Stimulated activated CD8-positive, alpha-beta memory T cell treated with anti-CD3 and anti-CD28 coated beads, Interleukin-12 subunit alpha, Interleukin-12 subunit beta, amount 100 ng/mL, for 4 hours (primary cell): ENCODE results near the gene SRF.
"Not testable (repeated sequence)": the region's sequence is repeated elsewhere in the genome, so short reads cannot be mapped to it uniquely, and the experiment has no call there.

Experiments used
- DNase-seq: peaks from one replicate; pipeline ENCODE4 v3.0.0-alpha.2; 2020; ENCODE audit warnings: low read depth

Gene SRF

GRCh38 chr6:43170931-43171706, at the start of gene SRF:
Gene SRF (plus strand): TSS chr6:43171269. CDS start chr6:43171657, 388 bp downstream.
- peak; percentile 95 for DNase-seq

GRCh38 chr6:43122146-43122545, 48.9 kb upstream of the SRF start:
- no peak for DNase-seq

- DNase-seq: no peak
Measured at GRCh38 chr6:43123461-43124314, 47.4 kb upstream of the SRF start.

GRCh38 chr6:43124481-43124880, 46.6 kb upstream of the SRF start:
- DNase-seq: no peak

GRCh38 chr6:43125119-43125518, 46.0 kb upstream of the SRF start:
- no peak for DNase-seq

- DNase-seq: no peak
Measured at GRCh38 chr6:43125555-43125954, 45.5 kb upstream of the SRF start.

- DNase-seq: no peak
Measured at GRCh38 chr6:43127180-43127579, 43.9 kb upstream of the SRF start.

- no peak for DNase-seq
Measured at GRCh38 chr6:43127877-43128276, 43.2 kb upstream of the SRF start.

GRCh38 chr6:43128926-43129325, 42.1 kb upstream of the SRF start:
- DNase-seq: no peak

GRCh38 chr6:43129434-43130194, 41.5 kb upstream of the SRF start:
- no peak for DNase-seq

GRCh38 chr6:43130429-43130828, 40.6 kb upstream of the SRF start:
- DNase-seq: no peak

- not testable (repeated sequence) for DNase-seq
Measured at GRCh38 chr6:43131379-43131778, 39.7 kb upstream of the SRF start.

GRCh38 chr6:43138267-43138666, 32.8 kb upstream of the SRF start:
- DNase-seq: no peak

- DNase-seq: not testable (repeated sequence)
Measured at GRCh38 chr6:43139973-43140372, 31.1 kb upstream of the SRF start.

GRCh38 chr6:43141644-43142043, 29.4 kb upstream of the SRF start:
- DNase-seq: no peak

- DNase-seq: no peak
Measured at GRCh38 chr6:43142101-43142500, 29.0 kb upstream of the SRF start.

GRCh38 chr6:43143235-43144128, 27.6 kb upstream of the SRF start:
- peak; percentile 60 for DNase-seq

GRCh38 chr6:43144879-43145278, 26.2 kb upstream of the SRF start:
- no peak for DNase-seq

- DNase-seq: no peak
Measured at GRCh38 chr6:43146261-43146660, 24.8 kb upstream of the SRF start.

- no peak for DNase-seq
Measured at GRCh38 chr6:43146709-43147688, 24.1 kb upstream of the SRF start.
